Measurements from ENCODE around the gene CRKL.

The CRKL gene

DNA sequence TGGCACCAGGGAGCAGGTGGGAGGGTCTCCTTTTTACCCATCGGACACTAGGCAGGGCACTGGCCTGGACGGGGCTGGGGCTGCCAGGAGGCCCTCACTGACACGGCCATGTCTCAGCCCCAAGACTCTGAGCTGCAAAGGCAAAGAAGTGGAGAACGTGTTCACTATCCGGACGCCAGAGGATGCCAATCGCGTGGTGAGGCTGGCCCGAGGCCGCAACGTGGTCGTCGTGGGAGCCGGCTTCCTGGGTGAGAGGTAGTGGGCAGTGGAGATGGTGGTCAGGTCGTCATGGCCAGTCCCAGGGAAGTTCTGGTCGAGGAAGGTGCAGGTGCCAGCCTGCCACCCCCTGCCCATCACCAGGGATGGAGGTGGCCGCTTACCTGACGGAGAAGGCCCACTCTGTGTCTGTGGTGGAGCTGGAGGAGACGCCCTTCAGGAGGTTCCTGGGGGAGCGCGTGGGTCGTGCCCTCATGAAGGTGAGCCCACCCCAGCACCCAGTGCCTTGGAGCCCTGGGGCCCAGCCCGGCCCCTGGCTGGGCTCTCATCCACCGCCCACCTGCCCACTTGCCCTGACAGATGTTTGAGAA lies 59.2 kb downstream of the CRKL start:
- ATAC-seq (ENCODE audit: insufficient read depth, low read depth) (no peak), DNase-seq (no peak)
- Histone ChIP-seq H2AFZ (ENCODE audit: low read depth, low read length) (no peak overlapping the region), H3K9me3 (ENCODE audit: insufficient read depth, low read length, severe bottlenecking) (peaks cover 5% of the 10 kb centered on the region), H3K36me3 (ENCODE audit: insufficient read depth, low read length) (no peaks in the 10 kb centered on the region), H4K20me1 (ENCODE audit: insufficient read depth, low read length) (no peaks in the 10 kb centered on the region; the same call in 1 of the 2 replicates), H3K9ac (ENCODE audit: low read depth, low read length) (no peak overlapping the region), H3K4me1 (ENCODE audit: insufficient read depth, low read length) (peaks cover 8% of the 10 kb centered on the region), H3K79me2 (ENCODE audit: insufficient read depth, low read length) (peaks cover 6% of the 10 kb centered on the region), H3K27me3 (ENCODE audit: insufficient read depth, low read length, poor library complexity) (no peaks in the 10 kb centered on the region), H3K4me3 (ENCODE audit: low read depth in 1 of 2, low read length in 2 of 2) (no peak overlapping the region), H3K27ac (ENCODE audit: low read length) (no peak overlapping the region), H3K4me2 (ENCODE audit: insufficient read depth, low read length) (no peak overlapping the region)
- TF ChIP-seq, protein P1, sequence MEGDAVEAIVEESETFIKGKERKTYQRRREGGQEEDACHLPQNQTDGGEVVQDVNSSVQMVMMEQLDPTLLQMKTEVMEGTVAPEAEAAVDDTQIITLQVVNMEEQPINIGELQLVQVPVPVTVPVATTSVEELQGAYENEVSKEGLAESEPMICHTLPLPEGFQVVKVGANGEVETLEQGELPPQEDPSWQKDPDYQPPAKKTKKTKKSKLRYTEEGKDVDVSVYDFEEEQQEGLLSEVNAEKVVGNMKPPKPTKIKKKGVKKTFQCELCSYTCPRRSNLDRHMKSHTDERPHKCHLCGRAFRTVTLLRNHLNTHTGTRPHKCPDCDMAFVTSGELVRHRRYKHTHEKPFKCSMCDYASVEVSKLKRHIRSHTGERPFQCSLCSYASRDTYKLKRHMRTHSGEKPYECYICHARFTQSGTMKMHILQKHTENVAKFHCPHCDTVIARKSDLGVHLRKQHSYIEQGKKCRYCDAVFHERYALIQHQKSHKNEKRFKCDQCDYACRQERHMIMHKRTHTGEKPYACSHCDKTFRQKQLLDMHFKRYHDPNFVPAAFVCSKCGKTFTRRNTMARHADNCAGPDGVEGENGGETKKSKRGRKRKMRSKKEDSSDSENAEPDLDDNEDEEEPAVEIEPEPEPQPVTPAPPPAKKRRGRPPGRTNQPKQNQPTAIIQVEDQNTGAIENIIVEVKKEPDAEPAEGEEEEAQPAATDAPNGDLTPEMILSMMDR (IDR thresholded peaks at IDR 0.05; ENCODE audit: borderline replicate concordance, extremely low read depth, low read length, poor library complexity, severe bottlenecking): no peak
- TF ChIP-seq EZH2 (IDR thresholded peaks at IDR 0.05; ENCODE audit: borderline replicate concordance, low read depth, low read length, severe bottlenecking): no peak

DNA sequence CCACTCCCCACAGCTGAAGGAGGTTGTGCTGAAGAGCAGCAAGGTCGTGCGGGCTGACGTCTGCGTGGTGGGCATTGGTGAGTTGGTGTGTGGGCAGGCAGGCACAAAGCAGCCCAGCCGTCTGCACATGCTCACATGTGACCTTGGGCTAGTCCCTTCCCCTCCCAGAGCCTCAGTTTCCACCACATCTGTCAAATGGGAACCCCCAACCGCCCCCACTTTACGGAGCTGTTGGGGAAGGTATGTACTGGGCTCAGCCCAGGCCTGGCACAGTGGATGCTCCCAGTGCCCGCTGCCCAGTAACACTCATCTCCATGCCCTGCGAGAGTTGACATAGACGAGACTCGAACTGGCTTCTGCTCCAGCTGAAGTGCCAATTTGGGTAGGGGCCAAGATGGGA lies 59.8 kb downstream of the CRKL start:
- DNase-seq (no peak), ATAC-seq (ENCODE audit: insufficient read depth, low read depth) (no peak)
- H3K27ac ChIP-seq (ENCODE audit: low read length): no peak overlapping the region
- no peak overlapping the region for H2AFZ ChIP-seq (ENCODE audit: low read depth, low read length)
- no peak overlapping the region for H3K9ac ChIP-seq (ENCODE audit: low read depth, low read length)
- H3K4me1 ChIP-seq (ENCODE audit: insufficient read depth, low read length): peaks cover 12% of the 10 kb centered on the region
- TF ChIP-seq, protein P1 (IDR thresholded peaks at IDR 0.05; ENCODE audit: borderline replicate concordance, extremely low read depth, low read length, poor library complexity, severe bottlenecking): no peak
- no peak for TF ChIP-seq EZH2 (IDR thresholded peaks at IDR 0.05; ENCODE audit: borderline replicate concordance, low read depth, low read length, severe bottlenecking)
- H3K79me2 ChIP-seq (ENCODE audit: insufficient read depth, low read length): peaks cover 12% of the 10 kb centered on the region
- no peaks in the 10 kb centered on the region for H3K27me3 ChIP-seq (ENCODE audit: insufficient read depth, low read length, poor library complexity)
- H3K4me2 ChIP-seq (ENCODE audit: insufficient read depth, low read length): no peak overlapping the region
- H3K4me3 ChIP-seq (ENCODE audit: low read depth in 1 of 2, low read length in 2 of 2): no peak overlapping the region
- peaks cover 5% of the 10 kb centered on the region for H3K9me3 ChIP-seq (ENCODE audit: insufficient read depth, low read length, severe bottlenecking)
- no peaks in the 10 kb centered on the region for H3K36me3 ChIP-seq (ENCODE audit: insufficient read depth, low read length)
- no peaks in the 10 kb centered on the region; the same call in 1 of the 2 replicates for H4K20me1 ChIP-seq (ENCODE audit: insufficient read depth, low read length)

DNA sequence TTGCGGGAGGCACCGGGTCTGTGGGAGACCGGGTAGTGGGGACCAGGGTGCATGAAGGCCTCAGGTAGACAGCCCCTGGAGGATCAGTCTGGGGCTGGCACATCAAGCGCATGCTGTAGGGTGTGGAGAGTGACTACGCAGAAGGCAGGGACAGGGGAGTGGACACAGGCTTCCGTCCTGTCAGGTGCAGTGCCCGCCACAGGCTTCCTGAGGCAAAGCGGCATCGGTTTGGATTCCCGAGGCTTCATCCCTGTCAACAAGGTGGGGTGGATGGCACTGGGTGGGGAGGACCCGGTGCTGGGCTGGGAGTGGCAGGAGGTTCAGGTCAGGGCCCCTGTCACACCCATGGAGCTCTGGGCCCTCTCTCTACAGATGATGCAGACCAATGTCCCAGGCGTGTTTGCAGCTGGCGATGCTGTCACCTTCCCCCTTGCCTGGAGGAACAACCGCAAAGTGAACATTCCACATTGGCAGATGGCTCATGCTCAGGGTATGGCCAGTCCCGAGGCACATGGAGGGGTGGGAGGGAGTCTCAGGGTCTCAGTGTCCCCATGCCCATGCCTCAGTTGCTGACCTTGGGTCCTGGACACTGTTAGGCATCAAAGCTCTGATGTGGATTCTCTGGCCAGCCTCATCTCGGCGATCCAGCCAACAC lies 60.4 kb downstream of the CRKL start:
- Histone ChIP-seq H3K4me2 (ENCODE audit: insufficient read depth, low read length) (no peak overlapping the region), H3K9me3 (ENCODE audit: insufficient read depth, low read length, severe bottlenecking) (peaks cover 5% of the 10 kb centered on the region), H2AFZ (ENCODE audit: low read depth, low read length) (no peak overlapping the region), H3K27ac (ENCODE audit: low read length) (no peak overlapping the region), H3K27me3 (ENCODE audit: insufficient read depth, low read length, poor library complexity) (no peaks in the 10 kb centered on the region), H4K20me1 (ENCODE audit: insufficient read depth, low read length) (no peaks in the 10 kb centered on the region; the same call in 1 of the 2 replicates), H3K4me3 (ENCODE audit: low read depth in 1 of 2, low read length in 2 of 2) (no peak overlapping the region), H3K9ac (ENCODE audit: low read depth, low read length) (no peak overlapping the region), H3K4me1 (ENCODE audit: insufficient read depth, low read length) (peaks cover 16% of the 10 kb centered on the region), H3K79me2 (ENCODE audit: insufficient read depth, low read length) (peaks cover 19% of the 10 kb centered on the region), H3K36me3 (ENCODE audit: insufficient read depth, low read length) (no peaks in the 10 kb centered on the region; the same call in 1 of the 2 replicates)
- TF ChIP-seq EZH2 (IDR thresholded peaks at IDR 0.05; ENCODE audit: borderline replicate concordance, low read depth, low read length, severe bottlenecking): no peak
- TF ChIP-seq, protein P1 (IDR thresholded peaks at IDR 0.05; ENCODE audit: borderline replicate concordance, extremely low read depth, low read length, poor library complexity, severe bottlenecking): no peak
- no peak for DNase-seq
- ATAC-seq (ENCODE audit: insufficient read depth, low read depth): no peak

Data from DND-41 (cell line).